Neural cell (in vitro differentiated cells): ENCODE data around the gene RGL3. TPM values are rescaled to one million over a fixed set of nuclear protein-coding genes. Genes with fewer than 3 reads are reported as not detected.

ENCODE experiments used
- H2AFZ ChIP-seq: fragments of 200-600, 300-800 bp; sonication (generic), shearing (Covaris generic); 2 replicates; pipeline ENCODE4 v1.6.0; 2014; ENCODE audit warnings: low read depth, mild to moderate bottlenecking, antibody characterized with exemption, low read length, moderate library complexity
- H3F3A ChIP-seq: fragments of 200-600 bp; shearing (Covaris generic); 2 replicates; pipeline ENCODE4 v1.6.1; 2016; ENCODE audit warnings: mild to moderate bottlenecking, moderate library complexity, mixed read lengths, antibody characterized with exemption, low read length; ENCODE audit not compliant: insufficient read depth, poor library complexity, severe bottlenecking
- H3K27ac ChIP-seq: fragments of 200-600, 300-800 bp; sonication (generic), shearing (Covaris generic); 2 replicates; pipeline ENCODE4 v1.5.1; 2014; ENCODE audit warnings: mild to moderate bottlenecking, low read length, moderate library complexity
- H3K27me3 ChIP-seq: fragments of 300-800, 200-600 bp; sonication (generic), shearing (Covaris generic); 2 replicates; pipeline ENCODE4 v1.6.0; 2014; ENCODE audit warnings: mild to moderate bottlenecking, low read depth, low read length, moderate library complexity; ENCODE audit not compliant: insufficient read depth
- H3K36me3 ChIP-seq: fragments of 300-800, 200-600 bp; sonication (generic), shearing (Covaris generic); 2 replicates; pipeline ENCODE4 v1.5.1; 2014; ENCODE audit warnings: mild to moderate bottlenecking, antibody characterized with exemption, low read length, moderate library complexity; ENCODE audit not compliant: insufficient read depth
- H3K4me2 ChIP-seq: fragments of 300-800, 200-600 bp; sonication (generic), shearing (Covaris generic); 2 replicates; pipeline ENCODE4 v1.6.0; 2014; ENCODE audit warnings: mild to moderate bottlenecking, low read length
- H3K4me3 ChIP-seq: fragments of 300-800, 200-600 bp; sonication (generic), shearing (Covaris generic); 2 replicates; pipeline ENCODE4 v1.5.1; 2014; ENCODE audit warnings: mild to moderate bottlenecking, low read length, moderate library complexity
- H3K79me2 ChIP-seq: fragments of 200-600 bp; shearing (Covaris generic); replicated peaks from 2 replicates; pipeline ENCODE4 v1.6.0; 2014; ENCODE audit warnings: mild to moderate bottlenecking, low read length, moderate library complexity; ENCODE audit not compliant: insufficient read depth
- H3K9ac ChIP-seq: fragments of 300-800, 200-600 bp; sonication (generic), shearing (Covaris generic); 2 replicates; pipeline ENCODE4 v1.6.1; 2016; ENCODE audit warnings: mild to moderate bottlenecking, low read length, mixed read lengths
- H3K9me2 ChIP-seq: fragments of 200-600 bp; shearing (Covaris generic); 2 replicates; pipeline ENCODE4 v1.6.1; 2016; ENCODE audit warnings: mild to moderate bottlenecking, low read length, mixed read lengths; ENCODE audit not compliant: insufficient read depth
- H3K9me3 ChIP-seq: fragments of 200-600, 300-800 bp; sonication (generic), shearing (Covaris generic); 2 replicates; pipeline ENCODE4 v1.6.1; 2016; ENCODE audit warnings: mild to moderate bottlenecking, mixed run types, low read length, moderate library complexity, mixed read lengths
- H4K20me1 ChIP-seq: fragments of 200-600 bp; shearing (Covaris generic); 2 replicates; pipeline ENCODE4 v1.6.1; 2016; ENCODE audit warnings: mild to moderate bottlenecking, mixed run types; ENCODE audit not compliant: insufficient read depth
- EP300 ChIP-seq: fragments of 450-650 bp; conservative IDR thresholded peaks from 2 replicates; pipeline ENCODE4 v1.6.1; 2014; ENCODE audit warnings: antibody characterized with exemption, mild to moderate bottlenecking, moderate library complexity; ENCODE audit not compliant: poor library complexity, severe bottlenecking
- EZH2 ChIP-seq: fragments of 200-600, 300-800 bp; shearing (Covaris generic), sonication (generic); IDR thresholded peaks from 2 replicates; pipeline ENCODE4 v1.6.1; 2014; ENCODE audit warnings: antibody characterized with exemption, low read length, borderline replicate concordance, mild to moderate bottlenecking; ENCODE audit not compliant: insufficient read depth, poor library complexity, severe bottlenecking
- MXI1 ChIP-seq: fragments of 450-650 bp; conservative IDR thresholded peaks from 2 replicates; pipeline ENCODE4 v1.6.1; 2014; ENCODE audit warnings: antibody characterized with exemption, mild to moderate bottlenecking; ENCODE audit not compliant: poor library complexity, severe bottlenecking
- POLR2AphosphoS5 ChIP-seq: IDR thresholded peaks from 2 replicates; pipeline ENCODE4 v1.6.1; 2012
- RAD21 ChIP-seq: fragments of 450-650 bp; conservative IDR thresholded peaks from 2 replicates; pipeline ENCODE4 v1.6.1; 2014; ENCODE audit warnings: antibody characterized with exemption, mild to moderate bottlenecking, moderate library complexity
- REST ChIP-seq: IDR thresholded peaks from 2 replicates; pipeline ENCODE4 v1.6.1; 2012; ENCODE audit warnings: borderline replicate concordance
- SMC3 ChIP-seq: fragments of 450-650 bp; conservative IDR thresholded peaks from 2 replicates; pipeline ENCODE4 v1.6.1; 2014; ENCODE audit warnings: antibody characterized with exemption, mild to moderate bottlenecking, moderate library complexity; ENCODE audit not compliant: poor library complexity
- TAF1 ChIP-seq: IDR thresholded peaks from 2 replicates; pipeline ENCODE4 v1.6.1; 2012; ENCODE audit warnings: low read depth
- polyA plus RNA-seq: library from polyadenylated mRNA; depleted of rRNA; stranded (reverse); fragments of >200 nt; gene quantifications from 2 replicates; pipeline ENCODE4 v1.2.3, GENCODE V29; 2014
- TF ChIP-seq, protein P1 (sequence below): fragments of 450-650 bp; IDR thresholded peaks from 2 replicates; pipeline ENCODE4 v1.5.1; 2014; ENCODE audit warnings: antibody characterized with exemption, mild to moderate bottlenecking, moderate library complexity; ENCODE audit not compliant: poor library complexity, severe bottlenecking

Gene RGL3
- polyA plus RNA-seq, 1 donor from 2014 or later: not detected

DNA sequence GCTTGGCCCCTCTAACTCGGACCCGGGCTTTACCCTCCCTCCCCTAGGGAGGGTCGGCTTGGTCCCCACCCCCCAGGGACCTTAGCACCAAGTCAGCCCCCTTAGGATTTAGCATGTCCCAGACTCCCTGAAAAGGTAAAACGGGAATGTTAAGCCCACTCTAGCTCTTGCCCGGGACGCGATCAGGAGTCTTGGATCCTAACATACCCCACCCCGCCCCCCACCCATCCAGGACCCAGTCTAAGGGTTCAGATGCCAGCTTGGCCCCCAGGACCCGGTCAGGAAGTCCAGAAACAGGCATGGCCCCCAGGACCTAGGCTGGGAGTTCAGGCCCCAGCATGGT is 35.4 kb downstream of the RGL3 start:
- Histone ChIP-seq H3K79me2 (no peaks in the 10 kb centered on the region), H3K4me2 (no peak overlapping the region), H3K9me2 (no peaks in the 10 kb centered on the region), H3K9me3 (no peaks in the 10 kb centered on the region), H3K36me3 (no peaks in the 10 kb centered on the region), H4K20me1 (no peaks in the 10 kb centered on the region), H3F3A (no peaks in the 10 kb centered on the region), H3K9ac (no peak overlapping the region), H2AFZ (no peak overlapping the region), H3K4me3 (peak overlapping the region; percentile 55), H3K27ac (no peak overlapping the region), H3K27me3 (peaks cover 24% of the 10 kb centered on the region)
- TF ChIP-seq MXI1 (no peak), SMC3 (no peak), EZH2 (no peak), POLR2AphosphoS5 (no peak), RAD21 (no peak), TAF1 (no peak), REST (no peak), EP300 (no peak)
- TF ChIP-seq, protein P1, sequence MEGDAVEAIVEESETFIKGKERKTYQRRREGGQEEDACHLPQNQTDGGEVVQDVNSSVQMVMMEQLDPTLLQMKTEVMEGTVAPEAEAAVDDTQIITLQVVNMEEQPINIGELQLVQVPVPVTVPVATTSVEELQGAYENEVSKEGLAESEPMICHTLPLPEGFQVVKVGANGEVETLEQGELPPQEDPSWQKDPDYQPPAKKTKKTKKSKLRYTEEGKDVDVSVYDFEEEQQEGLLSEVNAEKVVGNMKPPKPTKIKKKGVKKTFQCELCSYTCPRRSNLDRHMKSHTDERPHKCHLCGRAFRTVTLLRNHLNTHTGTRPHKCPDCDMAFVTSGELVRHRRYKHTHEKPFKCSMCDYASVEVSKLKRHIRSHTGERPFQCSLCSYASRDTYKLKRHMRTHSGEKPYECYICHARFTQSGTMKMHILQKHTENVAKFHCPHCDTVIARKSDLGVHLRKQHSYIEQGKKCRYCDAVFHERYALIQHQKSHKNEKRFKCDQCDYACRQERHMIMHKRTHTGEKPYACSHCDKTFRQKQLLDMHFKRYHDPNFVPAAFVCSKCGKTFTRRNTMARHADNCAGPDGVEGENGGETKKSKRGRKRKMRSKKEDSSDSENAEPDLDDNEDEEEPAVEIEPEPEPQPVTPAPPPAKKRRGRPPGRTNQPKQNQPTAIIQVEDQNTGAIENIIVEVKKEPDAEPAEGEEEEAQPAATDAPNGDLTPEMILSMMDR: no peak

- Histone ChIP-seq H3K4me3 (peak overlapping the region; percentile 55), H3K9me2 (no peaks in the 10 kb centered on the region), H3K4me2 (no peak overlapping the region), H3K9me3 (no peaks in the 10 kb centered on the region), H3K36me3 (no peaks in the 10 kb centered on the region), H4K20me1 (no peaks in the 10 kb centered on the region), H3K9ac (no peak overlapping the region), H3K27ac (no peak overlapping the region), H3F3A (no peaks in the 10 kb centered on the region), H3K79me2 (no peaks in the 10 kb centered on the region), H3K27me3 (peaks cover 24% of the 10 kb centered on the region), H2AFZ (no peak overlapping the region)
- TF ChIP-seq TAF1: no peak
- TF ChIP-seq, protein P1: peak; percentile 45
Measured at GRCh38 chr19:11382898-11383705, 36.0 kb downstream of the RGL3 start.
